HepG2 (cell line): ENCODE measurements around the gene CYSRT1. TPM values are rescaled to one million over a fixed set of nuclear protein-coding genes. Genes with fewer than 3 reads are reported as not detected.

ENCODE experiments used
- BORCS8-MEF2B ChIP-seq: sonication (generic); formaldehyde crosslinking; IDR thresholded peaks from 2 replicates; pipeline ENCODE4 v1.8.0; 2022; ENCODE audit warnings: mild to moderate bottlenecking, missing genetic modification reagents
- CEBPB ChIP-seq: IDR thresholded peaks from 2 replicates; pipeline ENCODE4 v1.6.1; 2011; ENCODE audit warnings: low read depth, low read length, improper control_type of control experiment, borderline replicate concordance
- ETV5 ChIP-seq: IDR thresholded peaks from 2 replicates; pipeline ENCODE4 v1.6.1; 2018; ENCODE audit warnings: missing biosample characterization, missing genetic modification reagents, inconsistent platforms, borderline replicate concordance
- GLI4 ChIP-seq: sonication (generic); formaldehyde crosslinking; IDR thresholded peaks from 2 replicates; pipeline ENCODE4 v1.5.1; 2020; ENCODE audit warnings: missing genetic modification reagents, mild to moderate bottlenecking, moderate library complexity, borderline replicate concordance
- IRF2 ChIP-seq: IDR thresholded peaks from 2 replicates; pipeline ENCODE4 v1.6.1; 2018; ENCODE audit warnings: missing genetic modification reagents, missing compliant biosample characterization
- MAFF ChIP-seq: IDR thresholded peaks from 2 replicates; pipeline ENCODE4 v1.6.1; 2011; ENCODE audit warnings: low read depth, low read length, improper control_type of control experiment
- POLR2A ChIP-seq, 2 experiments: IDR thresholded peaks; 2 replicates each; pipeline ENCODE4 v1.6.1; 2011; ENCODE audit warnings: low read depth in 2 of 2, low read length in 2 of 2, mild to moderate bottlenecking in 1 of 2, moderate library complexity in 1 of 2; ENCODE audit not compliant: insufficient read depth in 1 of 2
- SAP130 ChIP-seq: IDR thresholded peaks from 2 replicates; pipeline ENCODE4 v1.6.1; 2016; ENCODE audit warnings: low read depth
- TMF1 ChIP-seq: sonication (generic); formaldehyde crosslinking; IDR thresholded peaks from 2 replicates; pipeline ENCODE4 v1.8.1; 2022; ENCODE audit warnings: low read depth, missing genetic modification reagents
- ZZZ3 ChIP-seq: sonication (generic); formaldehyde crosslinking; IDR thresholded peaks from 2 replicates; pipeline ENCODE4 v1.4.0; 2020; ENCODE audit warnings: missing genetic modification reagents, mild to moderate bottlenecking, borderline replicate concordance
- polyA plus RNA-seq, 8 experiments: library from polyadenylated mRNA; depleted of rRNA in 3 of 8; stranded (reverse) in 7 of 8; unstranded in 1 of 8; fragments of >200 nt; fragmentation: Illumina TruSeq in 4 of 8; extraction: Trizol in 4 of 8; gene quantifications; 2 replicates each; pipeline versions ENCODE4 v1.2.1 to v1.2.3, GENCODE V29; 2011 to 2016; ENCODE audit warnings: low read depth in 4 of 8, missing spikeins in 1 of 8, mixed read lengths in 1 of 8; ENCODE audit not compliant: insufficient read depth in 1 of 8
- total RNA-seq, 5 experiments: library from RNA; depleted of rRNA; stranded (reverse); fragments of >200 nt; fragmentation: Illumina TruSeq; extraction: Trizol; gene quantifications; 2 replicates each; pipeline ENCODE4 v1.2.3, GENCODE V29; 2016; ENCODE audit warnings: low read depth in 1 of 5
- TF ChIP-seq, protein P1 (sequence below): sonication (generic); formaldehyde crosslinking; IDR thresholded peaks from 2 replicates; pipeline ENCODE4 v1.8.0; 2022; ENCODE audit warnings: mild to moderate bottlenecking, missing genetic modification reagents, moderate library complexity
- TF ChIP-seq, protein P2 (sequence below): sonication (generic); formaldehyde crosslinking; IDR thresholded peaks from 2 replicates; pipeline ENCODE4 v1.8.0; 2022; ENCODE audit warnings: missing genetic modification reagents, mild to moderate bottlenecking, inconsistent platforms, borderline replicate concordance
- TF ChIP-seq, protein P3 (sequence below): IDR thresholded peaks from 2 replicates; pipeline ENCODE4 v1.6.1; 2016; ENCODE audit warnings: low read depth, control low read depth
- TF ChIP-seq, protein P4 (sequence below): IDR thresholded peaks from 2 replicates; pipeline ENCODE4 v1.4.0; 2020; ENCODE audit warnings: mild to moderate bottlenecking, missing genetic modification reagents
- TF ChIP-seq, protein P5 (sequence below): sonication (generic); formaldehyde crosslinking; IDR thresholded peaks from 2 replicates; pipeline ENCODE4 v1.8.1; 2023; ENCODE audit warnings: mild to moderate bottlenecking, missing genetic modification reagents, borderline replicate concordance
- TF ChIP-seq, protein P6 (sequence below): sonication (generic); formaldehyde crosslinking; IDR thresholded peaks from 2 replicates; pipeline ENCODE4 v1.5.1; 2020; ENCODE audit warnings: mild to moderate bottlenecking, missing genetic modification reagents, moderate library complexity

The CYSRT1 gene
- total and polyA plus RNA-seq, 2 of the 13 experiments (the other 11 are each of a cell fraction or from before 2014, with no cell fraction given), result 1.5 to 2.1 TPM

DNA sequence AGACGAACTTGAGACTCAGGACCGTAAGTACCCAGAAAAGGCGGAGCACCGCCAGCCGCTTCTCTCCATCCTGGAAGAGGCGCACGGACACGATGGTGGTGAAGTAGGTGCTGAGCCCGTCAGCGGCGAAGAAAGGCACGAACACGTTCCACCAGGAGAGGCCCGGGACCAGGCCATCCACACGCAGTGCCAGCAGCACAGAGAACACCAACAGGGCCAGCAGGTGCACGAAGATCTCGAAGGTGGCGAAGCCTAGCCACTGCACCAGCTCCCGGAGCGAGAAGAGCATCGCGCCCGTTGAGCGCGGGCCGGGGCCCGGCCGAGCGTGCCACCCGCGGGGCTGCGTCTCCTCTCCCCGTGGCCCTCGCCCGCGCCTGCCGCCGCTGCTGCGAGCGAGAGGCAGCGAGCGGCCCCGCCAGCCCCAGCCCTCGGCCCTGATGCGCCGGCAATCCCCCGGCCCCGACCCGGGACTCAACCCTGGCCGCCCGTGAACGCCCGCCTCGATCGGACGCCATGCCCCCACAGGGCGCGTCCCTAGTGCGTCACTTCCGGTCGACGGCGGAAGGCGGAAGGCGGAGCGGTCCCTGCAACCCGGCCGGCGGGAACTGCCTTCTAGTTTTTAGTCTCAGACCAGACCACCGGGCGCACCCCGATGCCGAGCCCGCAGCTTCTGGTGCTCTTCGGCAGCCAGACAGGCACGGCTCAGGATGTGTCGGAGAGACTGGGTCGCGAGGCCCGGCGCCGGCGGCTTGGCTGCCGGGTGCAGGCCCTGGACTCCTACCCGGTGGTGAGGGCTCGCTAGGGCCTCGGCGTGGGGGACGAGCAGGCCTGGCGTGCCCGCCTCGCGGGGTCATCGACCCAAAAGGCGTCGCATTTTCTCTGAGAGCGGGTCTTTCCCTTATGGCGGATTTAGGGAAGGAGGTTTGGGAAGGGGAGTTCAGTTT lies 19.6 kb upstream of the CYSRT1 start, which contains the start of the genes NDOR1 and TMEM203 (continued):
- peak; percentile 77; the same call in 1 of the 2 replicates for TF ChIP-seq IRF2
- TF ChIP-seq, protein P1, sequence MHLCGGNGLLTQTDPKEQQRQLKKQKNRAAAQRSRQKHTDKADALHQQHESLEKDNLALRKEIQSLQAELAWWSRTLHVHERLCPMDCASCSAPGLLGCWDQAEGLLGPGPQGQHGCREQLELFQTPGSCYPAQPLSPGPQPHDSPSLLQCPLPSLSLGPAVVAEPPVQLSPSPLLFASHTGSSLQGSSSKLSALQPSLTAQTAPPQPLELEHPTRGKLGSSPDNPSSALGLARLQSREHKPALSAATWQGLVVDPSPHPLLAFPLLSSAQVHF (CRISPR knock-in tag), result 0 out of 2 replicates have a peak, but pooled peaks have one; percentile 41
- no peak for TF ChIP-seq CEBPB
- TF ChIP-seq SAP130, result peak; percentile 99
- TF ChIP-seq, protein P2, sequence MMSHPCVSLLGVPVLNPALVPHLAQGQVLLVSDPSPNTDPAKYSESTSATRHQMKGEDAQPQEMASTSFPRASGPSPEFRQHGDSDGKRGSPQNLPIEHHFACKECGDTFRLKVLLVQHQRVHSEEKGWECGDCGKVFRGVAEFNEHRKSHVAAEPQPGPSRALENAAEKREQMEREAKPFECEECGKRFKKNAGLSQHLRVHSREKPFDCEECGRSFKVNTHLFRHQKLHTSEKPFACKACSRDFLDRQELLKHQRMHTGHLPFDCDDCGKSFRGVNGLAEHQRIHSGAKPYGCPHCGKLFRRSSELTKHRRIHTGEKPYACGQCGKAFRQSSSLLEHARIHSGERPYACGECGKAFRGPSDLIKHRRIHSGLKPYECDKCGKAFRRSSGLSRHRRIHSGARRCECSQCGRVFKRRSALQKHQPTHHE (CRISPR knock-in tag), result peak; percentile 79
- TF ChIP-seq, protein P3, sequence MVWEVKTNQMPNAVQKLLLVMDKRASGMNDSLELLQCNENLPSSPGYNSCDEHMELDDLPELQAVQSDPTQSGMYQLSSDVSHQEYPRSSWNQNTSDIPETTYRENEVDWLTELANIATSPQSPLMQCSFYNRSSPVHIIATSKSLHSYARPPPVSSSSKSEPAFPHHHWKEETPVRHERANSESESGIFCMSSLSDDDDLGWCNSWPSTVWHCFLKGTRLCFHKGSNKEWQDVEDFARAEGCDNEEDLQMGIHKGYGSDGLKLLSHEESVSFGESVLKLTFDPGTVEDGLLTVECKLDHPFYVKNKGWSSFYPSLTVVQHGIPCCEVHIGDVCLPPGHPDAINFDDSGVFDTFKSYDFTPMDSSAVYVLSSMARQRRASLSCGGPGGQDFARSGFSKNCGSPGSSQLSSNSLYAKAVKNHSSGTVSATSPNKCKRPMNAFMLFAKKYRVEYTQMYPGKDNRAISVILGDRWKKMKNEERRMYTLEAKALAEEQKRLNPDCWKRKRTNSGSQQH (CRISPR knock-in tag), result peak; percentile 94
- no peak for TF ChIP-seq MAFF
- TF ChIP-seq, protein P4, sequence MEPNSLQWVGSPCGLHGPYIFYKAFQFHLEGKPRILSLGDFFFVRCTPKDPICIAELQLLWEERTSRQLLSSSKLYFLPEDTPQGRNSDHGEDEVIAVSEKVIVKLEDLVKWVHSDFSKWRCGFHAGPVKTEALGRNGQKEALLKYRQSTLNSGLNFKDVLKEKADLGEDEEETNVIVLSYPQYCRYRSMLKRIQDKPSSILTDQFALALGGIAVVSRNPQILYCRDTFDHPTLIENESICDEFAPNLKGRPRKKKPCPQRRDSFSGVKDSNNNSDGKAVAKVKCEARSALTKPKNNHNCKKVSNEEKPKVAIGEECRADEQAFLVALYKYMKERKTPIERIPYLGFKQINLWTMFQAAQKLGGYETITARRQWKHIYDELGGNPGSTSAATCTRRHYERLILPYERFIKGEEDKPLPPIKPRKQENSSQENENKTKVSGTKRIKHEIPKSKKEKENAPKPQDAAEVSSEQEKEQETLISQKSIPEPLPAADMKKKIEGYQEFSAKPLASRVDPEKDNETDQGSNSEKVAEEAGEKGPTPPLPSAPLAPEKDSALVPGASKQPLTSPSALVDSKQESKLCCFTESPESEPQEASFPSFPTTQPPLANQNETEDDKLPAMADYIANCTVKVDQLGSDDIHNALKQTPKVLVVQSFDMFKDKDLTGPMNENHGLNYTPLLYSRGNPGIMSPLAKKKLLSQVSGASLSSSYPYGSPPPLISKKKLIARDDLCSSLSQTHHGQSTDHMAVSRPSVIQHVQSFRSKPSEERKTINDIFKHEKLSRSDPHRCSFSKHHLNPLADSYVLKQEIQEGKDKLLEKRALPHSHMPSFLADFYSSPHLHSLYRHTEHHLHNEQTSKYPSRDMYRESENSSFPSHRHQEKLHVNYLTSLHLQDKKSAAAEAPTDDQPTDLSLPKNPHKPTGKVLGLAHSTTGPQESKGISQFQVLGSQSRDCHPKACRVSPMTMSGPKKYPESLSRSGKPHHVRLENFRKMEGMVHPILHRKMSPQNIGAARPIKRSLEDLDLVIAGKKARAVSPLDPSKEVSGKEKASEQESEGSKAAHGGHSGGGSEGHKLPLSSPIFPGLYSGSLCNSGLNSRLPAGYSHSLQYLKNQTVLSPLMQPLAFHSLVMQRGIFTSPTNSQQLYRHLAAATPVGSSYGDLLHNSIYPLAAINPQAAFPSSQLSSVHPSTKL (CRISPR knock-in tag), result peak; percentile 49; the same call in 1 of the 2 replicates
- peak; percentile 46; the same call in 1 of the 2 replicates for TF ChIP-seq TMF1 (CRISPR knock-in tag)
- TF ChIP-seq POLR2A (IDR thresholded peaks at IDR 0.05; ENCODE audit: insufficient read depth in 1 of 2, low read depth in 2 of 2, low read length in 2 of 2), result peak in 1 of 2 experiments; percentile 72; a peak in 2 of 4 replicates
- TF ChIP-seq ZZZ3 (CRISPR knock-in tag), result peak; percentile 68; the same call in 1 of the 2 replicates
- TF ChIP-seq ETV5, result peak; percentile 83
- TF ChIP-seq GLI4 (CRISPR knock-in tag), result no peak
- peak; percentile 92; the same call in 1 of the 2 replicates for TF ChIP-seq BORCS8-MEF2B (CRISPR knock-in tag)
- TF ChIP-seq, protein P5, sequence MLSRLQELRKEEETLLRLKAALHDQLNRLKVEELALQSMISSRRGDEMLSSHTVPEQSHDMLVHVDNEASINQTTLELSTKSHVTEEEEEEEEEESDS (CRISPR knock-in tag), result no peak
- TF ChIP-seq, protein P6, sequence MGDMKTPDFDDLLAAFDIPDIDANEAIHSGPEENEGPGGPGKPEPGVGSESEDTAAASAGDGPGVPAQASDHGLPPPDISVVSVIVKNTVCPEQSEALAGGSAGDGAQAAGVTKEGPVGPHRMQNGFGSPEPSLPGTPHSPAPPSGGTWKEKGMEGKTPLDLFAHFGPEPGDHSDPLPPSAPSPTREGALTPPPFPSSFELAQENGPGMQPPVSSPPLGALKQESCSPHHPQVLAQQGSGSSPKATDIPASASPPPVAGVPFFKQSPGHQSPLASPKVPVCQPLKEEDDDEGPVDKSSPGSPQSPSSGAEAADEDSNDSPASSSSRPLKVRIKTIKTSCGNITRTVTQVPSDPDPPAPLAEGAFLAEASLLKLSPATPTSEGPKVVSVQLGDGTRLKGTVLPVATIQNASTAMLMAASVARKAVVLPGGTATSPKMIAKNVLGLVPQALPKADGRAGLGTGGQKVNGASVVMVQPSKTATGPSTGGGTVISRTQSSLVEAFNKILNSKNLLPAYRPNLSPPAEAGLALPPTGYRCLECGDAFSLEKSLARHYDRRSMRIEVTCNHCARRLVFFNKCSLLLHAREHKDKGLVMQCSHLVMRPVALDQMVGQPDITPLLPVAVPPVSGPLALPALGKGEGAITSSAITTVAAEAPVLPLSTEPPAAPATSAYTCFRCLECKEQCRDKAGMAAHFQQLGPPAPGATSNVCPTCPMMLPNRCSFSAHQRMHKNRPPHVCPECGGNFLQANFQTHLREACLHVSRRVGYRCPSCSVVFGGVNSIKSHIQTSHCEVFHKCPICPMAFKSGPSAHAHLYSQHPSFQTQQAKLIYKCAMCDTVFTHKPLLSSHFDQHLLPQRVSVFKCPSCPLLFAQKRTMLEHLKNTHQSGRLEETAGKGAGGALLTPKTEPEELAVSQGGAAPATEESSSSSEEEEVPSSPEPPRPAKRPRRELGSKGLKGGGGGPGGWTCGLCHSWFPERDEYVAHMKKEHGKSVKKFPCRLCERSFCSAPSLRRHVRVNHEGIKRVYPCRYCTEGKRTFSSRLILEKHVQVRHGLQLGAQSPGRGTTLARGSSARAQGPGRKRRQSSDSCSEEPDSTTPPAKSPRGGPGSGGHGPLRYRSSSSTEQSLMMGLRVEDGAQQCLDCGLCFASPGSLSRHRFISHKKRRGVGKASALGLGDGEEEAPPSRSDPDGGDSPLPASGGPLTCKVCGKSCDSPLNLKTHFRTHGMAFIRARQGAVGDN (CRISPR knock-in tag), result peak; percentile 77
